Adrenal gland (tissue), 12 donors: ENCODE results near the gene ARID5B. TPM values are rescaled to one million over a fixed set of nuclear protein-coding genes. Genes with fewer than 3 reads are reported as not detected.
"Not testable (repeated sequence)": the region's sequence is repeated elsewhere in the genome, so short reads cannot be mapped to it uniquely, and the experiment has no call there.

Experiments used
- DNase-seq, 7 donors: peaks; one replicate each; pipeline ENCODE4 v3.0.0-alpha.2; 2019 to 2020
- H3K27ac ChIP-seq, 5 donors: fragments of 200-600 bp; sonication (generic) in 4 of 5; 1 replicate in 3 of 5; 2 replicates in 2 of 5; pipeline versions ENCODE4 v1.5.1 to v1.8.0; 2016 to 2020; ENCODE audit warnings: mild to moderate bottlenecking in 1 of 5
- H3K27me3 ChIP-seq: fragments of 200-600 bp; 2 replicates; pipeline ENCODE4 v1.8.0; 2021
- H3K36me3 ChIP-seq, 2 donors: fragments of 200-600 bp; replicated peaks in 1 of 2; 1 replicate in 1 of 2; 2 replicates in 1 of 2; pipeline versions ENCODE4 v1.5.1 to v1.8.0; 2018 to 2022
- H3K4me1 ChIP-seq, 2 donors: fragments of 200-600 bp; replicated peaks in 1 of 2; 1 replicate in 1 of 2; 2 replicates in 1 of 2; pipeline versions ENCODE4 v1.5.1 to v1.8.0; 2018 to 2021
- H3K4me3 ChIP-seq, 4 donors: fragments of 200-600 bp; sonication (generic) in 3 of 4; one replicate each; pipeline ENCODE4 v1.5.1; 2016 to 2018
- H3K9me3 ChIP-seq, 3 donors: fragments of 200-600 bp; sonication (generic) in 1 of 3; replicated peaks in 1 of 3; 1 replicate in 2 of 3; 2 replicates in 1 of 3; pipeline versions ENCODE4 v1.5.1 to v1.8.0; 2016 to 2021
- POLR2A ChIP-seq, 2 donors: fragments of 450-650 bp; IDR thresholded peaks; one replicate each; pipeline ENCODE4 v1.6.1; 2017; ENCODE audit warnings: antibody characterized with exemption in 2 of 2, mild to moderate bottlenecking in 2 of 2, moderate library complexity in 1 of 2
- WGBS, 4 donors: extraction: QIAGEN DNeasy Blood & Tissue Kit in 2 of 4; methylation state at CpG; one replicate each; pipeline versions ENCODE4 v1.1.5 to v1.1.7; 2013 to 2017; 5-methylcytosine and 5-hydroxymethylcytosine counted together
- intact Hi-C, 2 donors: fragments of 100-400 bp; cut with DNase I; formaldehyde crosslinking; loops; one replicate each; pipeline versions ENCODE4 v1.14.1 to v1.15.0; 2022 to 2023
- polyA plus RNA-seq, 3 donors: library from polyadenylated mRNA; stranded (reverse); fragments of 200-250 nt in 2 of 3; fragments of 350-450 nt in 1 of 3; fragmentation: Illumina TruSeq in 1 of 3; extraction: RNeasy Lipid Tissue Mini Kit (QIAGEN cat#74804) in 1 of 3; gene quantifications; one replicate each; pipeline ENCODE4 v1.2.3, GENCODE V29; 2013 to 2014
- total RNA-seq, 9 donors: library from RNA; depleted of rRNA in 4 of 9; stranded (reverse); fragments of >200 nt in 4 of 9; fragments of 120-200 nt in 1 of 9; fragmentation: NEBNext Ultra II Directional in 1 of 9; extraction: Animal tissue kit (Norgen Biotek cat#: 25700) in 1 of 9; gene quantifications; one replicate each; pipeline versions ENCODE4 v1.1.0 to v1.2.4, GENCODE V29; 2013 to 2023
- TF ChIP-seq, protein P1 (sequence below), 6 experiments: fragments of 450-650 bp in 4 of 6; fragments of 200-600 bp in 2 of 6; sonication (generic) in 1 of 6; IDR thresholded peaks; 1 replicate in 5 of 6; 2 replicates in 1 of 6; pipeline versions ENCODE4 v1.5.1 to v1.8.0; 2016 to 2021; ENCODE audit warnings: antibody characterized with exemption in 6 of 6, mild to moderate bottlenecking in 2 of 6, moderate library complexity in 1 of 6
- donor health status: healthy with polysubstance abuse.
- donor health status: Bipolar disorder and iron deficiency.
- donor health status: DM: yes; HTN: yes; CAD: no.
- donor health status: DM: no; HTN: no; CAD: no.
- donor health status: DM: no; HTN: no; CAD: no.
- donor health status: DM: yes; HTN: yes; CAD: no.

The ARID5B gene
- total and polyA plus RNA-seq, 12 donors: 5.7 to 42.4 (median 23.8) TPM

DNA sequence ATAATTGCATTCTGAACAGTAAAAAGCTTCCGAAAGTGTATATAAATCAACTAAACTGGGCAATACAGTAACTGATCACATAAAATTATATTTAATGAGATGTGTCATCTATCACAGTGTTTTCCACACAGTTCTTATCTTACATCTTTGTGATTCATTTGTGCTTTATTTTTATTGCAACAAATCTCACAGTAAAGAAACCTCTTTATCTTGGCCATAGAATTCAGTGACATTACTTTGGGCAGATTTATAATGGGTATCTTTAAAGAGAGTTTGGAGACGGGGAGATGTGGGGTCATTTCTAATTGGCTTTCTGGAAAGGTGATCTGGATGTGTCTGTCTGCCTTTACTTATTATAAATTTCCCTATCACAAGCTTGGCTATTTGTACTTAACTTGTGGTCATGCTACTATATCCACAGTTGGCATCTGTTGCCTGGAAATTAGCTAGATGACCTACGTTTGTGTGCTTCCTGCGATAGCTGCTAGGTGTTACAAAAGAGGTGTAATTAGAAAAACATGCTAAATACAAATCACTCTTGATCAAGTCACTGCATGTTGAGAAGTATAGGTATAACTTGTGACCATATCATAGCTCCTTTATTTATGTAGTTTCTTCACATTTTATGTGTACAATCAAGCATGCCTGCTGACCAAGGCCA is 123.8 kb downstream of the ARID5B start:
- intact Hi-C loops: no loop called here
- TF ChIP-seq POLR2A (IDR thresholded peaks at IDR 0.05): no peak
- TF ChIP-seq, protein P1, sequence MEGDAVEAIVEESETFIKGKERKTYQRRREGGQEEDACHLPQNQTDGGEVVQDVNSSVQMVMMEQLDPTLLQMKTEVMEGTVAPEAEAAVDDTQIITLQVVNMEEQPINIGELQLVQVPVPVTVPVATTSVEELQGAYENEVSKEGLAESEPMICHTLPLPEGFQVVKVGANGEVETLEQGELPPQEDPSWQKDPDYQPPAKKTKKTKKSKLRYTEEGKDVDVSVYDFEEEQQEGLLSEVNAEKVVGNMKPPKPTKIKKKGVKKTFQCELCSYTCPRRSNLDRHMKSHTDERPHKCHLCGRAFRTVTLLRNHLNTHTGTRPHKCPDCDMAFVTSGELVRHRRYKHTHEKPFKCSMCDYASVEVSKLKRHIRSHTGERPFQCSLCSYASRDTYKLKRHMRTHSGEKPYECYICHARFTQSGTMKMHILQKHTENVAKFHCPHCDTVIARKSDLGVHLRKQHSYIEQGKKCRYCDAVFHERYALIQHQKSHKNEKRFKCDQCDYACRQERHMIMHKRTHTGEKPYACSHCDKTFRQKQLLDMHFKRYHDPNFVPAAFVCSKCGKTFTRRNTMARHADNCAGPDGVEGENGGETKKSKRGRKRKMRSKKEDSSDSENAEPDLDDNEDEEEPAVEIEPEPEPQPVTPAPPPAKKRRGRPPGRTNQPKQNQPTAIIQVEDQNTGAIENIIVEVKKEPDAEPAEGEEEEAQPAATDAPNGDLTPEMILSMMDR (IDR thresholded peaks at IDR 0.05): no peak
- no peak for DNase-seq
- Histone ChIP-seq H3K4me1 (peaks cover 0 to 25% of the 10 kb centered on the region in 2 donors), H3K9me3 (no peaks in the 10 kb centered on the region), H3K4me3 (no peak overlapping the region), H3K36me3 (no peaks in the 10 kb centered on the region), H3K27ac (no peak overlapping the region), H3K27me3 (no peaks in the 10 kb centered on the region)
- 71 to 75% (median 73%) methylated on average over 4 of the region's 4 CpGs for WGBS, 4 donors

GRCh38 chr10:62025901-62026879 is 124.7 kb downstream of the ARID5B start:
- H3K4me1 ChIP-seq: peaks cover 0 to 20% of the 10 kb centered on the region in 2 donors
- no peak overlapping the region for H3K27ac ChIP-seq
- no peaks in the 10 kb centered on the region for H3K9me3 ChIP-seq
- intact Hi-C loops: no loop called here
- TF ChIP-seq, protein P1 (IDR thresholded peaks at IDR 0.05): no peak
- TF ChIP-seq POLR2A (IDR thresholded peaks at IDR 0.05): no peak
- no peaks in the 10 kb centered on the region for H3K27me3 ChIP-seq
- no peak for DNase-seq
- no peaks in the 10 kb centered on the region for H3K36me3 ChIP-seq
- WGBS, 4 donors: 73 to 83% (median 82%) methylated on average over 4 of the region's 4 CpGs
- H3K4me3 ChIP-seq: no peak overlapping the region

- WGBS, 4 donors: 93 to 98% (median 94%) methylated on average over 5 of the region's 5 CpGs
- Histone ChIP-seq H3K9me3 (no peaks in the 10 kb centered on the region), H3K4me3 (no peak overlapping the region), H3K36me3 (no peaks in the 10 kb centered on the region), H3K4me1 (peaks cover 0 to 20% of the 10 kb centered on the region in 2 donors), H3K27me3 (no peaks in the 10 kb centered on the region), H3K27ac (no peak overlapping the region)
- DNase-seq: no peak
- intact Hi-C loops: no loop called here
- TF ChIP-seq POLR2A (IDR thresholded peaks at IDR 0.05): no peak
- TF ChIP-seq, protein P1 (IDR thresholded peaks at IDR 0.05): no peak
Measured at GRCh38 chr10:62027841-62028501, 126.5 kb downstream of the ARID5B start.

DNA sequence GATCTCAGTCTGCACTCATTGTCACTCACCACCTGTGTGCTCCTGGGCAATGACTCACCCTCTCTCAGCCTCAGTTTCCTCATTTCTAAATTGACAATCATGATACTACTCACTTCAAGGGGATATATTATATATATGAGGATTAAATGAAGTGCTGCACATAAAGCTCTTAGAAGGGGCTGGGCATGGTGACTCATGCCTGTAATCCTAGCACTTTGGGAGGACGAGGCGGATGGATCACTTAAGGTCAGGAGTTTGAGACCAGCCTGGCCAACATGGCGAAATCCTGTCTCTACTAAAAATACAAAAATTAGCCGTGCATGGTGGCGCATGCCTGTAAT is 127.0 kb downstream of the ARID5B start:
- 94 to 97% (median 95%) methylated on average over 5 of the region's 5 CpGs for WGBS, 4 donors
- H3K9me3 ChIP-seq, H3K36me3 ChIP-seq, intact Hi-C loops, H3K4me3 ChIP-seq, DNase-seq, H3K27ac ChIP-seq, H3K27me3 ChIP-seq: not testable (repeated sequence)
- H3K4me1 ChIP-seq: peaks cover 0 to 20% of the 10 kb centered on the region in 2 donors
